SIG-M5 treated with dmso at 0.1 percent for 504 hours (cell line): ENCODE results near the gene CLCA1.
"Not testable (repeated sequence)": the region's sequence is repeated elsewhere in the genome, so short reads cannot be mapped to it uniquely, and the experiment has no call there.

Source experiments
- DNase-seq: peaks from one replicate; lab custom pipeline; 2025; ENCODE audit not compliant: unreplicated experiment; lab: John Stamatoyannopoulos, UW

CLCA1 gene

DNA sequence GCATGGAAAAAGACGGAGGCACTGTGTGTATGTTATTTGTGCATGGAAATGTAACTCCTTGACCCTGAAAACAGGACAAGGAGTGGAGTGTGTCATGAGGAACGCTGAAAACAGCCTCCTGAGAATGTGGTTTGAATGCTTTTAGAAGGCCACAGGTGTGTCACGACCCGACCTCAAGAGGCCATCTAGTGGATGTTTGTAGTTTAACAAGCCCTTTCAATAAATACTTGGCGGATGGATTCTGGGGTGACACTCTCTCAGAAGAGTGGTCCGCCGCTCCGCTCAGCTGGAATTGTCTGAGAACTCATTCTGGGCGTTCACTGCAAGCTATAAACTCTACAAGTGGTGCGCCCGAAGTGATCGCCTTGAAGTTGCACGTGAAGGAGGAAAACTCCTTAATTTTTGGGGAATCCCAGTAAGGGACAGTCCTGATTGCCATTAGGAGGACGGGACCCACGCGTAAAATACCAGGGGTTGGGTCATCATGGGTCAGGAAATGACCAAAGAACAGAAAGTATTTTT, 33.5 kb downstream of the CLCA1 start:
- not testable (repeated sequence) for DNase-seq

DNA sequence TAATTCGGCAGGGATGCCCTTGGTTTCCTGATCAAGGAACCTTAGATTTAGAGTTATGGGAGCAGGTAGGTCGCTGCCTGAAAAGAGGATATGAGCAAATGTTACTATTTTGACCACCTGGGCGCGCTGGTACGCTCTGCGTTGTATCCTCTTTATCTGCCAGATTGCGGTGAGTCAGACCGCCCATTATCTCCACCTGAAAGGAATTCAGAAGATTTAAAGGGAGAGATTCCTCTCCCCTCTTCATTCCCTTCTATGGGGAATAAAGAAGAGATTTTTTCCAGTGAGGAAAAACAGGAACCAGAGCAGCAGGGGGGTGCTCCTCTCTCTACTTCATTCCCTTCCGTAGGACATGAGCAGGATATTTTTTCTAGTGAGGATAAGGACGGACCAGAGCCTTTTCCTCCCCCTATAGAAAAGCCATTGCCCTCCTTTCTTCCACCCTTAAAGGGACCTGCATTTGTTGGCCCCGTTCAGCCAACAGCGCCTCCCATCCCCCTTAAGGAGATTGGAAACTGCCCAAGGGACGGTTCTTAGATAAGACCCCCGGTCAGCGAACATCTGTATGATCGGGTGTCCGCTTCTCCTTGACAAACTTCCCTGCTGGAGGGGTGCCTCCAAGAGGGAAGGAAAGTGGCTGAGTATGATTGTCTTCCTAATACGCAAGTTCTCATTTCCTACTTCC, 34.1 kb downstream of the CLCA1 start:
- DNase-seq: no peak

DNA sequence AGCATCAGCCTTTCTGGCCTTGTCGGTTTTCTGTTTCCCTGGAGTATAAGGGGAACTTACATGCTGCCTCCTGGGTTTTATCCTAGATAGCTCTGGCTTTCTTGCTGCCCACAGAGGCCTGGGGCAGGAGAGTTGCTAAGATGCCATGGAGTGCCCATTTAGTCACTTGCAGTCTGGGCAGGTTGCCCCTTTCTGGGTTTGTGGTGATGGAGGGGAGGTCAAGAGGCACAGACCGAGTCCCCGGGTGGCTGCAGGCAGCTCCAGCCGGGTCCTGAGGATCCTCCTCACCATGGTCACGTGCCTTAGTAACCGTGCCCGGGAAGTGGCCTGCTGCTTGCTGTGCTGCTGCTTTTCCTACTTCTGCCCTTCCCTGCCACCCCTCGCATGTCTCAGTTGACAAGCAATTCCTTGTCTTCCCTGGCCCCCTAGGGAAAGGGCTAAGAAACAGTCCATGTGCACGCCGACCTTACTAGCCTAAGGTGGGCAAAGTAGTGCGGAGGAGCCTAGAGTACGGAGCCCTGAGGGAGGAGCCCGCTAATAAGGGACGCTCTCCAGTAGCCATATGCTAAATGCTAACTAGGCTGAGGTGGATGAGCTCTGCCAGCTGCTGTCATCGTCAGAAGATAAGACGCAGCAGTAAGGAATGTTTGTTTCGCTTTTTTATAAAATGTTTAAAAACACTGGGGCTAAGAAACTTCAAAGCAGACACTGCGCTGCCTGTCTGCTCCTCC, 34.8 kb downstream of the CLCA1 start:
- DNase-seq: no peak

DNA sequence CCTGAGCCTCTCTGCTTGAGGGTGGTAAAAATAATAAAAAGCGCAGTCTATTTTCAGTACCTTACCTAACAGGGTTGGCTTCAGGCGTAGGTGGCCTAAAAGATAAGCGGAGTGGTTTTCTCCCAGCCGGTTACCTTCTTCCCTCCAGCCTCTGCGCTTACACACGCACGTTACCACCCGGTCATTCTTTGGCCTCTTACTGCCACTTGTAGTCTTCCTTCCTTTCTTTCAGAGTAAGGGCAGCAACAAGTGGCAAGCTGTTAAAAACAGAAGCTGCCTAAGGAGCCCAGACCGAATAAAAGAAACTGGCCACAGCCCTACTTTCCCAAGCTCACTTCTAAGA, 35.4 kb downstream of the CLCA1 start:
- DNase-seq: no peak

DNA sequence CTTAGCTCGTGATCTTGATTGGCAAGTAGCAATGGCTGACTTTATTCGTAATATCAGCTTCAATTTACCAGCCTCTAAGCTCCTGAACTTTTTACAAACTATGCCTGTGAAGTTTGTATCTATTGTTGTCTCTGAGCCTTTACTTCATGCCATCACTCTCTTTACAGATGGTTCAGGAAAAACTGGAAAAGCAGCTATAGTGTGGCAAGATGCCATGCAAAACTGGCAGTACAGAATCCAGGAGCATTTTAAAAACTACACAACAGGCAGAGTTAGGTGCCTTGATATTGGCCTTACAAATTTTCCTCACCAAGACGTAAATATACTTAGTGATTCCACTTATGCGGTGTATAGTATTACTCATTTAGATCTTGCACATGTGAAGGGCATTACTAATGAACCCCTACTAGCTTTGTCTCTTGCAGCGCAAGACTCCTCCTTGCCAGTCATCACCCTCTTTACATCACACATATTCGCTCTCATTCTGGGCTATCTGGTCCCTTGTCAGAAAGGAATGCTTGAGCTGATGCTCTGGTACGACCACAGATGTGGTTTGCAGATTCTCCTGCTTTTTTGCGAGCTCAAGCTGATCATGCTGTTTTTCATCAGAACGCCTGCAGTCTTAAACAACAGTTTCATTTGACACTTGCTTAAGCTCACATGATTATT, 36.3 kb downstream of the CLCA1 start:
- DNase-seq: no peak

DNA sequence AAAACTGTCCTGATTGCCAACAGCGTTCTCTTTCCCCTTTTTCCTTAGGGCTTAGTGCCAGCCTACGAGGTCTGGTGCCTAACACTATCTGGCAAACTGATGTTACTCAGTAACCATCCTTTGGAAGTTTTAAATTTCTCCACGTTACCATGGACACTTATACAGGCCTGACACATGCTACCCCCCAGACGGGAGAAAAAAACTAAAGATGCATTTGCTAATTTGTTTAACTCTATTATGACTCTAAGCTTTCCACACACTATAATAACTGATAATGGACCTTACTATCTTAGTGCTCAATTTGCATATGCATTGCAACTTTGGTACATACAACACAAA, 36.8 kb downstream of the CLCA1 start:
- no peak for DNase-seq

DNA sequence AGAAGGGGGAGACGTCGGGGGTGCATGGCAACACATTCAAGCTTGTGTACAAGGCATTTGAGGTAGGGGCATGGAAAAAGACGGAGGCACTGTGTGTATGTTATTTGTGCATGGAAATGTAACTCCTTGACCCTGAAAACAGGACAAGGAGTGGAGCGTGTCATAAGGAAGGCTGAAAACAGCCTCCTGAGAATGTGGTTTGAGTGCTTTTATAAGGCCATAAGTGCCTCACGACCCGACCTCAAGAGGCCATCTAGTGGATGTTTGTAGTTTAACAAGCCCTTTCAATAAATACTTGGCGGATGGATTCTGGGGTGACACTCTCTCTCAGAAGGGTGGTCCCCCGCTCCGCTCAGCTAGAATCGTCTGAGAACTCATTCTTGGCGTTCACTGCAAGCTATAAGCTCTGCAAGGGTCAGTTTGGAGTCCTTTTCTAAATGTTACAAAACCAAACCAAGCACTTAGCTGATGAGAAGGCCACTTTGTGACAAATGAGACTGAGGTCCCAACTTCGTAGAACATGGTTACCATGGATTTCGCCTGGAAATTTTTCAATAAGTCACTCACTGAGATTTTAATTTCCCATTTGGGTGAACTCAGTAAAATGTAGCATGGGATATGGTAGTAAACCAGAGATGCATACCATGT, 39.3 kb downstream of the CLCA1 start:
- DNase-seq: no peak

DNA sequence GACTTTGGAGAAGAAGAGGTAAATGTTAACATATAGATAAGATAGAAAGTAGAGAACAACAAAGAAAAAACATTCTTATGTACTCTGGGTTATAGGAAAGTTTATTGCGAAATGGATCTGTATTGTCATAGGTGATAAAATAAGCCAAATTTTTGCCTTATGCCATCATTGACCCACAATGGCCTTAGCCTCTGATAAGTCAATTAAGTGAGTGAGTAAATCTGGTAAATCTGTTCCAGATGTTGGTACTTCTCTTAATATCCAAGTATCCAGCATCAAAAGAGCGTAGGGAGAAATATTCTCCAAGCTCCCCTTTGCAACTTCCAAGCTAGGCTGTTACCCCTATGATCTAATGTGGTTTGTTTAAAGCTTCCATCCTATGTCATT, 39.8 kb downstream of the CLCA1 start:
- DNase-seq: no peak

DNA sequence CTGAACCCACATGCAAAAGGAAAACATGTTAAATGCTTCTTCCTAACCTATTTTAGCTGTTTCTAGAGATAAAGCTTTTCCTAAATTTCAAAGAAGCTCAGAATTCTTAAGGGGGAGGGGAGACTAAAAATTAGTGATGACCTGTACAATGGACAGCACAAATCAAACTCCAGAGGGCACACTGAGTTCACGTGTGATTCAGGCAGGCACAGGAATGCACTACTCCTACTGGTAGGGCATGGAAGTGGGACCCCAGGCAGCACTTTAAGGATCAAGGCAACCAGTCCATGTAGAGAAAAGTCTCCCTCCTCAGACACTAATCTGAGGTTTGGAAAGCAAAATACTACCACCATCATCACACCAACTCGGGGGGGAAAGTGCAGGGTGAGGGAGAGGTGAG, 46.9 kb downstream of the CLCA1 start:
- DNase-seq: no peak

DNA sequence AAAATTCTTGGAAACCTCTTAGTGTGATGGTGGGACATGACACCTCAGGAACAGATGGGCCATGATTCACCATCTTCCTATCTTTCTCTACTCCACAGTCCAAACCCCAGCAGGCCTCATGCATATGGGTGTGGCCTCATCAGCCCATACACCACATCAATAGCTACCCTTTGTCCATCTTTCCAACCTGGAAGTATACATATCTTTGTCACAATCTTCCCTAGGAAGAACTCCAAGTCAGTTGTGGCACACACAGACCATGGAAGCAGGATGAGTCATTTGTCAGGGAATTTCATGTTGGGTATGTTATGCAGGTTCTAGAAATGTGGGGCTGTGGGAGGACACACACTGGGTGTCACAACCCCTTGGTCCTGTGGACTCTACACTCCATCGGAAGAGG, 47.6 kb downstream of the CLCA1 start:
- DNase-seq: no peak

DNA sequence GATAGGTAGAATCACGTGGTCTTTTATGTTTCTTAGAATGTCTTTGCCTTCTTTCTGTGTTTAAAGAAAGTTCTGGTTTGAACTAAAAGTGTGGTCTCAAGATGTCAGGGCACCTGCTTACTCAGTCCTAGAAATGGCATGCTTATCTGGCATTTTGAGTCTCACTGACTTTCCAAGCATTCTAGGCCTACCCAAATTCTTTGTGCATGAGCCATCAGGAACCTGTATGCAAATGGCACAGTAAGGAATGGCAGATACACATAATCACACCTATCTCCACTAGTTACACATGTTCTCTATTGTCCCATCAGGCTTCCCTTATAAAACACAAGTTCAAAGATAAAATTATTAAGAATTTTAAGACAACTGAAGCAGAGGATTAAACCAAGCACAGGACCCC, 48.6 kb downstream of the CLCA1 start:
- DNase-seq: no peak

DNA sequence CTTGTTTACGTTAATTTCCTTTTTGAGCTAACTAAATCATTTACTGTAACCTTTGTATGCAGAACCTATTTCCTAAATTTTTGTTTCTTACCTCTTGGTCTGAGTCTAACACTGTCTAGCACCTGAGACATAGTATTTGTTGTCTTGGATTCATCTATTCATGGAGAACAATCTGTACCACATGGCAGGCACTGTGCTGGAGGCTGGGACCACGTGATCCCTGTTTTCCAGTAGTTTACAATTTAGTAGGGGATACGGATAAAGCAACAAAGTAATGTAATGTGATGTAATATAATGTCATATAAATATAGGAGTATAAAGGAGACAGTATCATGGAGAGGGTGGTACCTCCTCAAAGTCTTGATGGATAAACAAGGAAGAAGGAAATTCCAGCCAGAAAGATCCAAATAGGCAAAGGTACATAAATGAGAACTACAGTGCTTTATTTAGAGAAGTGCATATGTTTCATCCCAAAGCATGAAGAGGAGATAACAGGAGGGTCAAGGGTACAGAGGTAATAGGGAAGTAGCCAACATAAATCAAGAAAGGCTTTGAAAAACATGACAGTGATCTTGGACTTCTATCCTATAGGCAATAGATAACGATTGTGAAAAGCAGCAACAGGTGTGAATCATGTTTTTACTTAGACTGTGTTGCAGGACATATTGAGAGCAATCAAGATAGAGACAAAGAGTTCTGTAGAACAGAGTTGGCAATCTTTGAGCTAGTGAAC, 52.2 kb downstream of the CLCA1 start:
- no peak for DNase-seq

DNA sequence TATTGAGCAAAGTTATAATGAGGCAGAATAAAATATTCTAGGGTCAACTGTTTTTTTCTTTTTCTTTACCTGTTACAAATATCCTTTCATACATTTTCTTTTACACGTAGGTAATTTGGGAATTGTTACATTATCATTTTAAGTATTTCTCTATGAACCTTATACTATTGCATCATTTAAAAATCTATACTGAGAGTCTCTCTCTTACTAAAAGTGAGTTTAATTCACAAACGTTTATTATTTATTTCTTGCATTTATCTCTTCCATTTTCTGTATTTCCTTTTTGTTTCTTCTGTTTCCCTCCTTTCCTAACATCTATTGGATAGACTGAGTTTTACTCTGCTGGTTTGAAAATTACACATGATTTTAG, 52.8 kb downstream of the CLCA1 start:
- no peak for DNase-seq

DNA sequence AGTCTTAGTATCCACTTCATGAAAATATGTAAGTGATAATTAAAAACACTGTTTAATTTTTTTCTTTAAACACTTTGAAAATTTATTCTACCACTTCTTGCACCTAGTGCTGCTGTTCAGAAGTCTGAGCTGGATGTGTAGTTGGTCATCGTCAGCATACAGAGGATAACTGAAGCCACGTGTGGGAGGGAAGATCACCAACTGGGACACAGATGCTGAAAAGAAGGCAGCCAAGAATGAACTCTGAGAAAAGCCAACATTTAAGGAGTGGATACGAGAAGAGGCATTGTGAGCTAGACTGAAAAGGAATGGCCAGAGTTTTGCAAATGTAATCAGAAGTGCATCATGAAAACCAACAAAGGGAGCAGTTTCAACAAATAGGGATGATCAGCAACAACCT, 53.5 kb downstream of the CLCA1 start:
- DNase-seq: no peak

DNA sequence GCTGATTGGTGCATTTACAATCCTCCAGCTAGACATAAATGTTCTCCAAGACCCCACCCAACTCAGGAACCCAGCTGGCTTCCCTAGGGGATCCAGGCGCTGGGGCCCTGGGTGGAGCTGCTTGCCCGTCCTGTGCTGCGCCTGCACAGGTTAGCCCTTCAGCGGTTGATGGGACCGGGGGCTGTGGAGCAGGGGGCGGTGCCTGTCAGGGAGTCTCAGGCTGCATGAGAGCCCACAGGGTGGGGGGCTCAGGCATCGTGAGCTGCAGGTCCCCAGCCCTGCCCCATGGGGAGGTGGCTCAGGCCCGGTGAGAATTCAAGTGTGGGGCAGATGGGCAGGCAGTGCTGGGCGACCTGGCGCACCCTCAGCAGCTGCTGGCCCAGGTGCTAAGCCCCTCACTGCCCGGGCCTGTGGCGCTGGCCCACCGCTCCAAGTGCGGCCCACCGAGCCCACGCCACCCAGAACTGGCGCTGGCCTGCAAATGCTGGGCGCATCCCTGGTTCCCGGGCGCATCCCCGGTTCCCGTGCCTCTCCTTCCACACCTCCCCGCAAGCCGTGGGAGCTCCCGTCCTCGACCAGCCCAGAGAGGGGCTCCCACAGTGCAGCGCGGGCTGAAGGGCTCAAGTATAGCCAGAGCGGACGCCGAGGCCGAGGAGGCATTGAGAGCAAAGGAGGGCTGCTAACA, 55.1 kb downstream of the CLCA1 start:
- no peak for DNase-seq

DNA sequence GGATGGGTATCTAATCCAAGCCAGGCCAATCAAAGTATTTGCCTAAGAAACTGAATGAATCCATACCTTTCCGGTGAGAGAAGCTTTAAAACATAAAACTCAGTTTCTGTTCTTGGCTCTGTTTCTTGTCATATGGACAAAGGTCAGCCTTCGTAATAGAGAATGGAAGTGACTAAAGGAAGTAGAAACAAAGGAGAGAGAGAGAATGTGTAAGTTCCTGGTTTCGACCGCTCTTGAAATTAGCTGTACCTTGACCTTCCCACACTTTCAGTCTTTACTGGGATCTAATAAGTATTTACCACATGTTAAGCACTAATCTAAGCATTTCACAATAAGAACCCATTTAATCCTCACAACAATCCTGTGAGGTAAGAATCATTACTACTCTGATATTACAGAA, 58.6 kb downstream of the CLCA1 start:
- DNase-seq: no peak

DNA sequence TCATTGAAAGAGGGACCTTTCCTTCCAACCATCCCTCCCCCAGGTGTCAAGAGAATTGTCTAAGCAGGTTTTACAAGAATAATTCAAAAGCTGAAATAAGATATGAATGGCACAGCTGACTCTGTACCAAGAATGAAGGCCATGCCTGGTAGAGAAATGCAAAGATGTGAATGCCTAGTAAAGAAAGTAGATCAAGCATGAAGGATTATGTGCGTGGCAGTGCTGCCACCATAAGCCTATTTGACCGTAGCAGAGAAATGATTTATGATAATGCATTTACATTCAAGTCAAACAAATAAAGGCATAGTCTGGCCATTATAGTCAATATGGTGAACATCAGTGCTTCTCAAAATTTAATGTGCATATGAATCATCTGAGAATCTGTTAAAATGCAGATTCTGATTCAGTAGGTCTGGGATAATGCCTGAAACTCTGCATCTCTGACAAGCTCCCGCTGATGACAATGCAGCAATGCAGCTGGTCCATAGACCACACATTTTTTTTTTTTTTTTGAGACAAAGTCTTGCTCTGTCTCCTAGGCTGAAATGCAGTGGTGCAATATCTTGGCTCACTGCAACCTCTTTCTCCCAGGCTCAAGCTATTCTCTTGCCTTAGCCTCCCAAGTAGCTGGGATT, 61.6 kb downstream of the CLCA1 start:
- DNase-seq: no peak

DNA sequence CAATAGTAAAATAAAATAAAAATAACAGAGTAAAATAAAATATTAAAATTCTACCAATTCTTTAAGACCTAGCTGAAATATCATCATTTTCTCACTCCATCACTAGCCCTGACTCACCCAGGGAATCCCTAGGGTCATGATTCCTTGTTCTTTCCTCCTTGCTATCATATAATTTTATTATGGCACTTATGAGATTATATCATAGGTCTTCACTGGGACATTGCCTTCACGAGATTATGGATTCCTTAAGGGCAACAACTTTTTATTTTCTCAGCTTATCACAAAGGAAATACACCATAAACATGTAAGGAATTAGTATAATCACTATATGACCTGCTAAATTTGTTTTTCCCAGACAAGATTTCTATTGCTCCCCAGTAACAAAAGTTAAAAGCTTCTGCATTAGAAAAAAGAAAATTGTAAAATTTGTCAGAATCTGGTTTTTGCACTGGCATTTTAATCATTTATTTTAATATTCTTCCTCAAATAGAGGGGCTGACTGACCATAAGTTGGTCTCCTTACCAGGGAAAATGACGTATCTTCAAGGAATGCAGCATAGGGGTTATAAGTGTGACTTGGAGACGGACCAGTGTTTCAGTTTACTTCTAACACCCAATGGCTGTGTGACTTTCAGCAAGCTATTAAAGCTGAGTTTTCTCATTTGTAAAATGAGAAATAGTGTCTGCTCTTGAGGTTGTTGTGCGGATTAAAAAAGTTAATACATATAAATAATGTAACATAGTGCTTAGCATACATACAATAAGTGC, 69.4 kb downstream of the CLCA1 start:
- DNase-seq: no peak

DNA sequence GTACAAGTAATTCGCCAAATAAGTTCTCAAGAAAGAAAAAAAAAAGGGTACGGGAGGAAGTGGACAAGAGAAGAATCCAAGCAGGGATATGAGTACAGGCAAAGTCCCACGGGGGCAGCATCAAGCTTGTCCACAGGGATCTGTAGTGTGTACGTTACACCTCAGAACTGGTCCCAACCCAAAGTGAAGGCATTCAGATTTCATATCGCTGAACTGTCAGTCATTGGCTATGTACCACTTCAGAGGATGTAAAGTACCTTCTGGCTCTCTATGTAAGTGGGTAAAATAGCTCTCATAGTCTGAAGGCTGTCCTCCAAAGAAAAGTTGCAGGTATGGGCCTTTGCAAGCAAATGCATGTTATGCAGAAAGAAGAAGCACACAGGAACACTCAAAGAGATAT, 70.0 kb downstream of the CLCA1 start:
- DNase-seq: no peak

DNA sequence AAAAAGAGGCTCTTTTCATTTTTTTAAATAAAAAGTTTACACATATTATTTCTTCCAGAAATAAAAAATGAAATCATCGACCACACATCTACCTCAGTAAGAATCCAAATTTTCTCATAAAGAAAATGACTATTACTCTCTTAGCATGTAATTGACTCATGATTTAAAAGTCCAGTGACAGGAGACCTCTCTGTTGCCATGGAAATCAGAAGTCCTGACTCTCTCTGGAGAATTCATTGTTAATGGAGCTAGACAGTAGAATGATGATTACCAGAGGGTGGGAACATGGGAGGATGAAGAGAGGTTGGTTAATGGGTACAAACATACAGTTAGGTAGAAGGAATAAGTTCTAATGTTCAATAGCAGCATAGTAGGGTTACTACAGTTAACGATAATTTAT, 73.1 kb downstream of the CLCA1 start:
- DNase-seq: no peak
